ENCODE data around the gene SPC25.
"Not testable (repeated sequence)": the region's sequence is repeated elsewhere in the genome, so short reads cannot be mapped to it uniquely, and the experiment has no call there.

Gene SPC25

DNA sequence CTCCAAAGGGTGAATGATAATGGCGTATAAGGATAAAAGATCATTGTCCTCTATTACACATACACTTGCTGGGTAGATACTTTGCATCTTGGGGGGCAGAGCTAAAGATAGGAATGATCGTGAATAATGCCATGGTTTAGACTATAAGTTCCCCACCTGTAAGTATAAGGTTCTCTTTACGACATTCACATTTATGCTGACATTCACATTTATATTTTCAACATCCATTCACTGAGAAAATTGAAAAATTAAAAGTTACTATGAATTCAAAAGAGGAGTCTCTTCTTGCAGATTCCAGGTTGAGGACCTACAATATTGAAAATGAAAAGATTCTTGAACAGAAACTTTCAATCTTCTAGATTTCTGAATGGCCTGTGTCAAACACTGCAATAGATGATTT, 2.1 kb upstream of the SPC25 start:
- peaks cover 2% of the 10 kb centered on the region for H3K27me3 Mint-ChIP-seq
- no peaks in the 10 kb centered on the region for H3K36me3 Mint-ChIP-seq
- no peak for ATAC-seq (ENCODE audit: low read depth)

DNA sequence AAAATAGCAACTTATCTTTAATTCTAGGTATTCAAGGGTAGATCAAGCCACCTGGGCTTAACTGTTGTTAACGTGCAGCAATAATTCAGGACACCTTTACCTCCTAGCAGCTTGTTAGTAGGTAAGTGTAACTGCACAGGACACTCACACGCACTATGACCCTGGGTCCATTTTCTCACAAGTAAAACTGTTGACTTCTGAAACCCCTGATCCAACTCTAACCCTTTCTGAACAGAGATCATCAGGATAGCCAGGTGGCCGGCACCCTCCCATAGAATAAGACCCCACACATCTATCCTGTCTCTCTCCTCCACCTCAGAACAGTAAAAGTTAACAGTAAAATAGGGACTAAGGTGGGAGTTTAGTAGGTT, 610 bp downstream of the SPC25 start:
- H3K4me1 Mint-ChIP-seq: peaks cover 3% of the 10 kb centered on the region
- H3K27ac Mint-ChIP-seq: no peak overlapping the region
- peaks cover 2% of the 10 kb centered on the region for H3K27me3 Mint-ChIP-seq
- peak overlapping the region; percentile 94 for H3K4me3 Mint-ChIP-seq
- no peaks in the 10 kb centered on the region for H3K9me3 Mint-ChIP-seq
- ATAC-seq (ENCODE audit: low read depth) (no peak), DNase-seq (ENCODE audit: low spot score in 2 of 2) (no peak)
- no peaks in the 10 kb centered on the region for H3K36me3 Mint-ChIP-seq

More for the DNA sequence above, 2.1 kb upstream of the SPC25 start:
- Mint-ChIP-seq H3K4me1 (peaks cover 3% of the 10 kb centered on the region), H3K9me3 (no peaks in the 10 kb centered on the region), H3K4me3 (no peak overlapping the region), H3K27ac (no peak overlapping the region)
- no peak for DNase-seq (ENCODE audit: low spot score in 2 of 2)

DNA sequence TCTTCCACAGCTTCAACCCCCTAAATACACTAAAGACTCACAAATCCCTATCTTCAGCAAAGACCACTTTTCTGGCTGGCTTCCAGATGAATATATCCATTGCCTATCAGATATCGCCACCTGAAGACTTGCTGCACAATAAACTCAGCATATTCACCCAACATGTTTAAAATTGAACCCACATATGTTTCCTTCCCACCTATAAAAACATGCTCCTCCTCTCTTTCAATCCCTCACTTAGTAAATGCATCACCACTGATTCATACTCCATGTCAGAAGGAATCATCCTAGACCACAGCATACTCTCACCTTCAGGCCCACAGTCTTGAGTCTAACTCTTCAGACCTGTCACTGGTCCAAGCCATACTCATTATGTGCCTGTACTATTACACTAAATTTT, 5.3 kb downstream of the SPC25 start:
- Mint-ChIP-seq H3K27me3 (no peaks in the 10 kb centered on the region), H3K9me3 (no peaks in the 10 kb centered on the region), H3K36me3 (no peaks in the 10 kb centered on the region), H3K27ac (no peak overlapping the region), H3K4me3 (no peak overlapping the region), H3K4me1 (no peaks in the 10 kb centered on the region)
- DNase-seq (ENCODE audit: low spot score in 2 of 2) (no peak), ATAC-seq (ENCODE audit: low read depth) (no peak)

- H3K27me3 Mint-ChIP-seq; H3K36me3 Mint-ChIP-seq; H3K4me3 Mint-ChIP-seq; H3K9me3 Mint-ChIP-seq; H3K27ac Mint-ChIP-seq; DNase-seq (ENCODE audit: low spot score in 2 of 2); ATAC-seq (ENCODE audit: low read depth); H3K4me1 Mint-ChIP-seq: not testable (repeated sequence)
Observed at GRCh38 chr2:168882163-168882562, 8.1 kb downstream of the SPC25 start.

GRCh38 chr2:168874368-168875054, 15.7 kb downstream of the SPC25 start:
- H3K27me3 Mint-ChIP-seq: no peaks in the 10 kb centered on the region
- peaks cover 2% of the 10 kb centered on the region for H3K4me1 Mint-ChIP-seq
- H3K4me3 Mint-ChIP-seq: no peak overlapping the region
- ATAC-seq (ENCODE audit: low read depth): no peak
- H3K27ac Mint-ChIP-seq: no peak overlapping the region
- no peaks in the 10 kb centered on the region for H3K36me3 Mint-ChIP-seq
- DNase-seq (ENCODE audit: low spot score in 2 of 2): no peak
- H3K9me3 Mint-ChIP-seq: no peaks in the 10 kb centered on the region

DNA sequence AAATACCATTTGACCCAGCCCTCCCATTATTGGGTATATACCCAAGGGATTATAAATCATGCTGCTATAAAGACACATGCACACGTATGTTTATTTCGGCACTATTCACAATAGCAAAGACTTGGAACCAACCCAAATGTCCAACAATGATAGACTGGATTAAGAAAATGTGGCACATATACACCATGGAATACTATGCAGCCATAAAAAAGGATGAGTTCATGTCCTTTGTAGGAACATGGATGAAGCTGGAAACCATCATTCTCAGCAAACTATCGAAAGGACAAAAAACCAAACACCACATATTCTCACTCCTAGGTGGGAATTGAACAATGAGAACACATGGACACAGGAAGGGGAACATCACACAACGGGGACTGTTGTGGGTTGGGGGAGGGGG, 19.4 kb downstream of the SPC25 start:
- not testable (repeated sequence) for H3K36me3 Mint-ChIP-seq; DNase-seq (ENCODE audit: low spot score in 2 of 2); ATAC-seq (ENCODE audit: low read depth); H3K9me3 Mint-ChIP-seq; H3K27ac Mint-ChIP-seq; H3K27me3 Mint-ChIP-seq; H3K4me3 Mint-ChIP-seq; H3K4me1 Mint-ChIP-seq

- not testable (repeated sequence) for H3K36me3 Mint-ChIP-seq; ATAC-seq (ENCODE audit: low read depth); DNase-seq (ENCODE audit: low spot score in 2 of 2); H3K27ac Mint-ChIP-seq; H3K27me3 Mint-ChIP-seq; H3K9me3 Mint-ChIP-seq; H3K4me1 Mint-ChIP-seq; H3K4me3 Mint-ChIP-seq
Observed at GRCh38 chr2:168870369-168870768, 19.9 kb downstream of the SPC25 start.

DNA sequence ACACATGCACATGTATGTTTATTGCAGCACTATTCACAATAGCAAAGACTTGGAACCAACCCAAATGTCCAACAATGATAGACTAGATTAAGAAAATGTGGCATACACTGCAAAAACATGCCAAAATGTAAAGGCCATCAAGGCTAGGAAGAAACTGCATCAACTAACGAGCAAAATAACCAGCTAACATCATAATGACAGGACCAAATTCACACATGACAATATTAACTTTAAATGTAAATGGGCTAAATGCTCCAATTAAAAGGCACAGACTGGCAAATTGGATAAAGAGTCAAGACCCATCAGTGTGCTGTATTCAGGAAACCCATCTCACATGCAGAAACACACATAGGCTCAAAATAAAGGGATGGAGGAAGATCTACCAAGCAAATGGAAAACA, 23.1 kb downstream of the SPC25 start:
- H3K9me3 Mint-ChIP-seq; H3K27me3 Mint-ChIP-seq; H3K27ac Mint-ChIP-seq; H3K4me3 Mint-ChIP-seq; H3K4me1 Mint-ChIP-seq; ATAC-seq (ENCODE audit: low read depth); DNase-seq (ENCODE audit: low spot score in 2 of 2); H3K36me3 Mint-ChIP-seq: not testable (repeated sequence)

DNA sequence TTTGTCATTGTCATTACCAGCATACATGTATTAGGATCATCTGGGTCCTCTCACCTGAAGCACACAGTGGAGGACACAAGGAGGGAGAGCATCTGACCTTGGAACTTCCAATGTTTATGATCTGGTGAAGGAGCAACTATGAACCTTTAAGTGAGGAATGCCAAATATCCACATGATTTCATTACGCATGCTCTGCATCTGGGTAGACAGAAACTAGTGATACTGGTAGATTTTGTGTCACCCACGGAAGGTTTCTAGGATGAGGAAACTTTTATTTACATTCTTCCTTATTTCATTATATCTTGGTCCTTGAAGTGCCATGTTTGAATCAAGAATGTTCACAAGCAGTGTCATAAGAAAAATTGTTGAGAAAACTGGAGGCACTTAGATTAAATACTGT, 32.1 kb downstream of the SPC25 start:
- H3K27me3 Mint-ChIP-seq: no peaks in the 10 kb centered on the region
- no peak for DNase-seq (ENCODE audit: low spot score in 2 of 2)
- no peaks in the 10 kb centered on the region for H3K36me3 Mint-ChIP-seq
- no peak for ATAC-seq (ENCODE audit: low read depth)
- H3K4me3 Mint-ChIP-seq: no peak overlapping the region
- H3K27ac Mint-ChIP-seq: no peak overlapping the region
- H3K9me3 Mint-ChIP-seq: no peaks in the 10 kb centered on the region
- no peaks in the 10 kb centered on the region for H3K4me1 Mint-ChIP-seq

- no peak overlapping the region for H3K27ac Mint-ChIP-seq
- no peaks in the 10 kb centered on the region for H3K9me3 Mint-ChIP-seq
- DNase-seq (ENCODE audit: low spot score in 2 of 2) (no peak), ATAC-seq (ENCODE audit: low read depth) (no peak)
- no peaks in the 10 kb centered on the region for H3K36me3 Mint-ChIP-seq
- no peaks in the 10 kb centered on the region for H3K27me3 Mint-ChIP-seq
- H3K4me1 Mint-ChIP-seq: no peaks in the 10 kb centered on the region
- H3K4me3 Mint-ChIP-seq: no peak overlapping the region
Observed at GRCh38 chr2:168855601-168856000, 34.6 kb downstream of the SPC25 start.

GRCh38 chr2:168854651-168855050, 35.6 kb downstream of the SPC25 start:
- Mint-ChIP-seq H3K4me3 (no peak overlapping the region), H3K27ac (no peak overlapping the region), H3K27me3 (no peaks in the 10 kb centered on the region), H3K36me3 (no peaks in the 10 kb centered on the region), H3K4me1 (no peaks in the 10 kb centered on the region), H3K9me3 (no peaks in the 10 kb centered on the region)
- no peak for DNase-seq (ENCODE audit: low spot score in 2 of 2)
- ATAC-seq (ENCODE audit: low read depth): no peak

GRCh38 chr2:168853471-168853870, 36.8 kb downstream of the SPC25 start:
- Mint-ChIP-seq H3K4me1 (no peaks in the 10 kb centered on the region), H3K36me3 (no peaks in the 10 kb centered on the region), H3K4me3 (no peak overlapping the region), H3K27ac (no peak overlapping the region), H3K9me3 (no peaks in the 10 kb centered on the region), H3K27me3 (no peaks in the 10 kb centered on the region)
- ATAC-seq (ENCODE audit: low read depth) (no peak), DNase-seq (ENCODE audit: low spot score in 2 of 2) (no peak)

- no peak for ATAC-seq (ENCODE audit: low read depth)
- no peak overlapping the region for H3K4me3 Mint-ChIP-seq
- no peak for DNase-seq (ENCODE audit: low spot score in 2 of 2)
Observed at GRCh38 chr2:168852481-168852880, 37.7 kb downstream of the SPC25 start.

DNA sequence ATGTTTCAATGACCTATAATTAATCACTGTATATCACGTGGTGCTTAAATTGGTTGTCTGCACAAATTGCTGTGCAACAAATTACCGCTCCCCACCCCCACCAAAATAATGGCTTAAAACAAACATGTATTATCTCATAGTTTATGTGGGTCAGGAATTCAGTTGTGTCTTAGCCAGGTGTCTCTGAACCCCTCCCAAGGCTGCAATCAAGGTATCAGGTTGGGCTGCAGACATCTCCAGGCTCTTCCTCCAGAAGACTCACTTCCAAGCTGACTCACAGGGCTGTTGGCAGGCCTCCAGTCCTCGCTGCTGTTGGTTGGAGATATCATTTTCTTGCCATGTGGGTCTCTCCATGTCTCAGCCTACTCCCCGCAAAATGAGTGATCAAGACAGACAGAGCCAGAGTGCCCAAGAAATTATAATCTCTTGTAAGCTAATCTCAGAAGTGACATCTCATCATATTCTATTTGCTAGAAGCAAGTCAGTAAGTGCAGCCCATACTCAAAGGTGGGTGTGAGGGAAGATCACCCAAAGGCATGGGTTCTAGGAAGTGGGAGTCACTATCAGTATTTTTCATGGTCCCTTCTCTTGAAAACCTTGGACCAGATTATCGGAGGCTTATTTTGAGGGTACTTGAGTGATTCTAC, 38.4 kb downstream of the SPC25 start:
- no peaks in the 10 kb centered on the region for H3K9me3 Mint-ChIP-seq
- no peak overlapping the region for H3K27ac Mint-ChIP-seq
- ATAC-seq (ENCODE audit: low read depth): no peak
- no peaks in the 10 kb centered on the region for H3K36me3 Mint-ChIP-seq
- H3K4me3 Mint-ChIP-seq: no peak overlapping the region
- H3K4me1 Mint-ChIP-seq: no peaks in the 10 kb centered on the region
- no peaks in the 10 kb centered on the region for H3K27me3 Mint-ChIP-seq
- no peak for DNase-seq (ENCODE audit: low spot score in 2 of 2)

More at GRCh38 chr2:168852481-168852880, 37.7 kb downstream of the SPC25 start:
- Mint-ChIP-seq H3K4me1 (no peaks in the 10 kb centered on the region), H3K36me3 (no peaks in the 10 kb centered on the region), H3K27me3 (no peaks in the 10 kb centered on the region), H3K9me3 (no peaks in the 10 kb centered on the region), H3K27ac (no peak overlapping the region)

DNA sequence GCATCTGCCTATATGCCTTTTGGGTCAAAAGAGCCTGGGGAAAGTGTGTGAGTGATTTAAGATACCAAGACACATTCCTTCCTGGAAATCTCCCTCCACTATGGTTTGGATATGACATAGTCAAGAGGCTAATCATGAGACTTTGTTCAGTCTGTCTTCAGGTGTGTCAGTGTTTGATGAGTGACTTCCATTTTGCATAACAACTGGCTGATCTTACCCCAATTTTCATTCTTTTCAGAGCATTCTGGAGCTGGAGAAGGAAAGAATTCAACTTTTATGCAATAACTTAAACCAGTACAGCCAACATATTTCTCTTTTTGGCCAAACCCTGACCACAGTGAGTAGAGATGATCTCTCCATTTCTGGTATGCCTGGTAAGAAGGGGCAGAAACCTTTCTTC, 39.4 kb downstream of the SPC25 start:
- no peak for ATAC-seq (ENCODE audit: low read depth)
- H3K4me1 Mint-ChIP-seq: no peaks in the 10 kb centered on the region
- no peak overlapping the region for H3K4me3 Mint-ChIP-seq
- no peaks in the 10 kb centered on the region for H3K36me3 Mint-ChIP-seq
- no peaks in the 10 kb centered on the region for H3K27me3 Mint-ChIP-seq
- no peak for DNase-seq (ENCODE audit: low spot score in 2 of 2)
- H3K9me3 Mint-ChIP-seq: no peaks in the 10 kb centered on the region
- no peak overlapping the region for H3K27ac Mint-ChIP-seq

Measured in memory B cell (primary cell).